WI38 (cell line): ENCODE results near the gene MYZAP.

Experiments used
- H3K4me3 ChIP-seq: 2 replicates; pipeline ENCODE4 v1.5.1; 2011; ENCODE audit warnings: low read depth, mild to moderate bottlenecking, control low read depth, low read length
- TF ChIP-seq, protein P1 (sequence below): IDR thresholded peaks from 2 replicates; pipeline ENCODE4 v1.5.1; 2012; ENCODE audit warnings: low read depth, mild to moderate bottlenecking, control low read depth, low read length

The MYZAP gene

GRCh38 chr15:57591822-57592367 is at the start of gene MYZAP:
MYZAP (plus strand) TSS chr15:57591904; CDS start chr15:57592035, 131 bp downstream.
- TF ChIP-seq, protein P1, sequence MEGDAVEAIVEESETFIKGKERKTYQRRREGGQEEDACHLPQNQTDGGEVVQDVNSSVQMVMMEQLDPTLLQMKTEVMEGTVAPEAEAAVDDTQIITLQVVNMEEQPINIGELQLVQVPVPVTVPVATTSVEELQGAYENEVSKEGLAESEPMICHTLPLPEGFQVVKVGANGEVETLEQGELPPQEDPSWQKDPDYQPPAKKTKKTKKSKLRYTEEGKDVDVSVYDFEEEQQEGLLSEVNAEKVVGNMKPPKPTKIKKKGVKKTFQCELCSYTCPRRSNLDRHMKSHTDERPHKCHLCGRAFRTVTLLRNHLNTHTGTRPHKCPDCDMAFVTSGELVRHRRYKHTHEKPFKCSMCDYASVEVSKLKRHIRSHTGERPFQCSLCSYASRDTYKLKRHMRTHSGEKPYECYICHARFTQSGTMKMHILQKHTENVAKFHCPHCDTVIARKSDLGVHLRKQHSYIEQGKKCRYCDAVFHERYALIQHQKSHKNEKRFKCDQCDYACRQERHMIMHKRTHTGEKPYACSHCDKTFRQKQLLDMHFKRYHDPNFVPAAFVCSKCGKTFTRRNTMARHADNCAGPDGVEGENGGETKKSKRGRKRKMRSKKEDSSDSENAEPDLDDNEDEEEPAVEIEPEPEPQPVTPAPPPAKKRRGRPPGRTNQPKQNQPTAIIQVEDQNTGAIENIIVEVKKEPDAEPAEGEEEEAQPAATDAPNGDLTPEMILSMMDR = no peak
- peak within 1 kb of the TSS; percentile 46 for H3K4me3 ChIP-seq

DNA sequence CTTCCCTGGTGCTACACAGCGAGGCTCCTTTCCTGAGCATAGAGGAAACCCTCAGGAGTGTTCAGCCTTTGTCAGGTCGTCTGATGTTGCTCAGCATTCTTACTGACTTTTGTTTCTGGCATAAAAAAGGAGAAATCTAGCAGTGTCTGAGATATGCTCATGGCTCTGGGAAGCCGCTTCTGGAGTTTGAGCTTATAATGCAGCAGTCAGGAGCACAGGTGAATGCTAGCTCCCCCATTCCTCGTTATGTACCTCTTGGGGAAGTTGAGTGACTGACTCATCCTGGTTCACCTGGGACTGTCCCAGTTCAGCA is 49.2 kb upstream of the MYZAP start:
- TF ChIP-seq, protein P1 = no peak
- no peak overlapping the region for H3K4me3 ChIP-seq

- TF ChIP-seq, protein P1 = no peak
- H3K4me3 ChIP-seq = no peak overlapping the region
Measured at GRCh38 chr15:57544848-57545480, 46.7 kb upstream of the MYZAP start.

GRCh38 chr15:57545995-57546394 is 45.7 kb upstream of the MYZAP start:
- TF ChIP-seq, protein P1 = no peak
- H3K4me3 ChIP-seq = no peak overlapping the region

DNA sequence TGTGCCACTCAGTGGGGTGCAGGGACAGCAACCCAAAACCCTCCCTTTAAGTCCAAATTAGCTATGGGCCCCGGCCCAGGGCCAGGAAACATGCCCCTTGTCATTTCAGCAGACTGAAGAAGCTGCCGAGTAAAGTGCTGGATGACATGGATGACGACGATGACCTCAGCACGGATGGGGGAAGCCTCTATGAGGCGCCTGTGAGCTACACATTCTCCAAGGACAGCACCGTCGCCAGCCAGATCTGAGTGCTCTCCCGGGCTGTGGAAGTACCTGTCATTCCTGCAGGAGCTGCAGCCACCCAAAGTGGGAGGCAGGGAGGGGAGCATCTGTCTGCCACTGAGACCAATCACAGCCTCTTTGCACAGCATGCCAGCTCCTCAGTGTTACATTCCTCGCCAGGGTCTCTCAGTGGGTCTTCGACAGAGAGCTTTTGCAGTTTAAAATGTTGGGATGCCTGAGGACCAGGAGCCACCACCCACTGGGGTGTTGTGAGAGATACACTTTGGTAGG is 44.4 kb upstream of the MYZAP start:
- H3K4me3 ChIP-seq = no peak overlapping the region
- TF ChIP-seq, protein P1 = no peak

DNA sequence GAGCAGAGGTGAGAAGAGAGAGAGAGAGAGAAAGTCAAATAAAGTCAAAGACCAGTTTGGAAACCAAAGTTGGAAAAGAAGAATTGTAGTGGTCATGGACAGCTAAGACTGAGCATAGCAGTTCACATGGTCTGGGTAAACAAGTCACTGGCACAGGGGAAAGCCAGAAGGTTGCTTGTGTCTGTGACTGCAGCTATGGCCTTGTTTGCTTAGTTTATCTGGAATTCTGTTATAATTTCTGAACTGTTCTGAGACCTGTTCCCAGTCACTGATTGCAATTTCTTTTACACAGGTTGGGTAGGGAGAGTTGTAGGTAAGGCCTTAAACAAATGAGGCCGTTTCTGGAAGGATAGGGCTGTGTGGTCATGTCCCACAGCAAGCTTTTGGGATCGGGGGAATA is 43.4 kb upstream of the MYZAP start:
- TF ChIP-seq, protein P1 = no peak
- H3K4me3 ChIP-seq = no peak overlapping the region

DNA sequence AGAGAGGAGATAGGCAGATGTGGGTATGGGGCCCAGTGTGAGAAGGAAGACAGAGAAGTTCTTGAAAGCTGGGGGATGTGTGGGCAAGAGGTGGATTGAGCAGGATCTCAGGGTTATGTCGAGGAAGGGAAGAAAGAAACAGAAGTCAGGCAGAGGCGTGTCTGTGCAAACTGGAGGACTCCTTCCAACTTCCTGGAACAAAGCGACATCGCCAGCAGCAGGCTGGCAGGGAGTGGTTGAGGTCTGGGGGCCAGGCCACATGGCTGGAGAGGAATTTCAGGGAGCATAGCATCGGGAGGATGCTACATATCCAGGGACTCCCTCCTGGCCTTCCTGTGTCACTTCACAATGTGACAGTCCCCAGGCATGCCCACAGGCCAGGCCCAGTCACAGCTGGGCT is 42.9 kb upstream of the MYZAP start:
- H3K4me3 ChIP-seq = no peak overlapping the region
- TF ChIP-seq, protein P1 = no peak
